ENCODE results near the gene POLA1.
"Not testable (repeated sequence)": the region's sequence is repeated elsewhere in the genome, so short reads cannot be mapped to it uniquely, and the experiment has no call there.

Gene POLA1

GRCh38 chrX:24693453-24694202, at the start of gene POLA1:
Gene POLA1, plus strand, starts transcription at chrX:24693918. Its CDS starts 44 bp downstream, at chrX:24693962.
- peak; percentile 48 for DNase-seq

GRCh38 chrX:24646006-24646405, 47.7 kb upstream of the POLA1 start:
- no peak for DNase-seq

GRCh38 chrX:24646745-24647182, 47.0 kb upstream of the POLA1 start:
- DNase-seq = no peak

- DNase-seq = peak; percentile 35
Measured at GRCh38 chrX:24647257-24648058, 46.3 kb upstream of the POLA1 start, which contains the start of gene PCYT1B. Gene PCYT1B, minus strand, starts transcription at chrX:24647347. Its CDS starts 242 bp downstream, at chrX:24647105.

- DNase-seq = no peak
Measured at GRCh38 chrX:24648495-24648894, 45.2 kb upstream of the POLA1 start.

GRCh38 chrX:24651783-24652182, 41.9 kb upstream of the POLA1 start:
- no peak for DNase-seq

- DNase-seq = not testable (repeated sequence)
Measured at GRCh38 chrX:24655679-24656078, 38.0 kb upstream of the POLA1 start.

GRCh38 chrX:24657671-24658386, 35.9 kb upstream of the POLA1 start:
- DNase-seq = no peak

GRCh38 chrX:24658421-24658820, 35.3 kb upstream of the POLA1 start:
- no peak for DNase-seq

- DNase-seq = no peak
Measured at GRCh38 chrX:24659106-24659505, 34.6 kb upstream of the POLA1 start.

- DNase-seq = no peak
Measured at GRCh38 chrX:24659646-24660045, 34.1 kb upstream of the POLA1 start.

- no peak for DNase-seq
Measured at GRCh38 chrX:24661292-24661691, 32.4 kb upstream of the POLA1 start.

- DNase-seq = no peak
Measured at GRCh38 chrX:24662352-24662751, 31.4 kb upstream of the POLA1 start.

- no peak for DNase-seq
Measured at GRCh38 chrX:24668111-24668510, 25.6 kb upstream of the POLA1 start.

GRCh38 chrX:24672701-24673190, 21.0 kb upstream of the POLA1 start:
- no peak for DNase-seq

GRCh38 chrX:24673424-24673823, 20.3 kb upstream of the POLA1 start:
- no peak for DNase-seq

GRCh38 chrX:24676403-24677024, 17.2 kb upstream of the POLA1 start:
- peak; percentile 8 for DNase-seq

GRCh38 chrX:24682739-24683432, 10.8 kb upstream of the POLA1 start:
- DNase-seq = no peak

GRCh38 chrX:24684048-24684447, 9.7 kb upstream of the POLA1 start:
- no peak for DNase-seq

GRCh38 chrX:24692305-24692704, 1.4 kb upstream of the POLA1 start:
- DNase-seq = no peak

GRCh38 chrX:24694825-24695224, 1.1 kb downstream of the POLA1 start:
- DNase-seq = no peak

- DNase-seq = no peak
Measured at GRCh38 chrX:24696294-24696693, 2.6 kb downstream of the POLA1 start.

Measured in CD4-positive, alpha-beta T cell treated with Interleukin-4 for 4 hours (primary cell).